GM23338 (cell line): ENCODE results near the gene PSMB2. TPM values are rescaled to one million over a fixed set of nuclear protein-coding genes. Genes with fewer than 3 reads are reported as not detected.

Experiments
- ATAC-seq: fragments of 200-7000 bp; cut with Tn5 transposase; 3 replicates; pipeline ENCODE4 v1.9.1; 2020
- DNase-seq: peaks from one replicate; pipeline ENCODE4 v3.0.0-alpha.2; 2015; ENCODE audit warnings: low spot score
- H2AFZ ChIP-seq: fragments of 200-600 bp; sonication (generic); 2 replicates; pipeline ENCODE4 v1.8.0; 2016; ENCODE audit warnings: antibody characterized with exemption, mild to moderate bottlenecking, moderate library complexity
- H3F3A ChIP-seq: fragments of 200-600 bp; sonication (generic); replicated peaks from 2 replicates; pipeline ENCODE4 v1.8.0; 2017; ENCODE audit warnings: antibody characterized with exemption, mixed run types, low read depth
- H3K27ac ChIP-seq: fragments of 200-600 bp; sonication (generic); 2 replicates; pipeline ENCODE4 v1.6.1; 2016; ENCODE audit warnings: low read depth
- H3K27me3 ChIP-seq: fragments of 200-600 bp; sonication (generic); 2 replicates; pipeline ENCODE4 v1.8.0; 2016; ENCODE audit warnings: mild to moderate bottlenecking, mixed run types, moderate library complexity; ENCODE audit not compliant: insufficient read depth
- H3K36me3 ChIP-seq: fragments of 200-600 bp; sonication (generic); 2 replicates; pipeline ENCODE4 v1.8.0; 2016; ENCODE audit warnings: mild to moderate bottlenecking; ENCODE audit not compliant: insufficient read depth
- H3K4me1 ChIP-seq: fragments of 200-600 bp; sonication (generic); 2 replicates; pipeline ENCODE4 v1.8.0; 2016; ENCODE audit warnings: mild to moderate bottlenecking, moderate library complexity; ENCODE audit not compliant: insufficient read depth
- H3K4me2 ChIP-seq: fragments of 200-600 bp; sonication (generic); 2 replicates; pipeline ENCODE4 v1.7.1; 2017; ENCODE audit warnings: mixed run types
- H3K4me3 ChIP-seq: fragments of 200-600 bp; sonication (generic); 2 replicates; pipeline ENCODE4 v1.6.1; 2016; ENCODE audit warnings: mixed run types
- H3K79me2 ChIP-seq: fragments of 200-600 bp; sonication (generic); replicated peaks from 2 replicates; pipeline ENCODE4 v1.8.0; 2017; ENCODE audit warnings: mild to moderate bottlenecking; ENCODE audit not compliant: insufficient read depth
- H3K9me2 ChIP-seq: fragments of 200-600 bp; sonication (generic); 2 replicates; pipeline ENCODE4 v1.8.0; 2017; ENCODE audit not compliant: insufficient read depth
- H4K20me1 ChIP-seq: fragments of 200-600 bp; sonication (generic); replicated peaks from 2 replicates; pipeline ENCODE4 v1.8.0; 2017; ENCODE audit warnings: mild to moderate bottlenecking; ENCODE audit not compliant: insufficient read depth
- H3K27ac Mint-ChIP-seq: 2 replicates; pipeline ENCODE4 v1.8.0; 2020; ENCODE audit warnings: inconsistent platforms, mild to moderate bottlenecking, moderate library complexity, mixed read lengths
- H3K27me3 Mint-ChIP-seq: 3 replicates; pipeline ENCODE4 v1.8.0; 2022; ENCODE audit warnings: low read depth, mild to moderate bottlenecking, moderate library complexity, mixed read lengths, inconsistent platforms; ENCODE audit not compliant: insufficient read depth, poor library complexity
- H3K36me3 Mint-ChIP-seq: 3 replicates; pipeline ENCODE4 v1.8.0; 2021; ENCODE audit warnings: low read depth, mild to moderate bottlenecking, inconsistent platforms, moderate library complexity, mixed read lengths
- H3K4me1 Mint-ChIP-seq: 3 replicates; pipeline ENCODE4 v1.8.0; 2020; ENCODE audit warnings: mild to moderate bottlenecking, inconsistent platforms, mixed read lengths
- H3K4me3 Mint-ChIP-seq: 3 replicates; pipeline ENCODE4 v1.8.0; 2021; ENCODE audit warnings: moderate library complexity, mild to moderate bottlenecking, inconsistent platforms, mixed read lengths
- H3K9me3 Mint-ChIP-seq: 3 replicates; pipeline ENCODE4 v1.8.0; 2020; ENCODE audit warnings: moderate library complexity, mild to moderate bottlenecking, inconsistent platforms, mixed read lengths
- CREB1 ChIP-seq: fragments of 250-450 bp; sonication (Bioruptor Pico); IDR thresholded peaks from 2 replicates; pipeline ENCODE4 v1.5.0; 2020; ENCODE audit warnings: low read depth, mild to moderate bottlenecking, moderate library complexity
- CTCF ChIP-seq, 2 experiments: fragments of 200-600 bp in 1 of 2; sonication (generic) in 1 of 2; conservative IDR thresholded peaks; 2 replicates each; pipeline versions ENCODE4 v1.5.1 to v1.6.1; 2016 to 2017; ENCODE audit warnings: antibody characterized with exemption in 2 of 2, low read depth in 2 of 2, mild to moderate bottlenecking in 2 of 2, moderate library complexity in 1 of 2
- ETS1 ChIP-seq: IDR thresholded peaks from 2 replicates; pipeline ENCODE4 v1.6.1; 2016; ENCODE audit warnings: antibody characterized with exemption
- EZH2 ChIP-seq: fragments of 200-600 bp; sonication (generic); IDR thresholded peaks from one replicate; pipeline ENCODE4 v1.8.0; 2017; ENCODE audit warnings: antibody characterized with exemption, mild to moderate bottlenecking, low read depth; ENCODE audit not compliant: unreplicated experiment
- EZH2phosphoT487 ChIP-seq: fragments of 200-600 bp; sonication (generic); IDR thresholded peaks from one replicate; pipeline ENCODE4 v1.8.1; 2018; ENCODE audit warnings: antibody characterized with exemption; ENCODE audit not compliant: unreplicated experiment
- JUNB ChIP-seq: IDR thresholded peaks from one replicate; pipeline ENCODE4 v1.6.1; 2016; ENCODE audit warnings: antibody characterized with exemption; ENCODE audit not compliant: unreplicated experiment
- NANOG ChIP-seq: IDR thresholded peaks from 2 replicates; pipeline ENCODE4 v1.6.1; 2016; ENCODE audit warnings: antibody characterized with exemption, borderline replicate concordance
- POLR2AphosphoS5 ChIP-seq: IDR thresholded peaks from 2 replicates; pipeline ENCODE4 v1.6.1; 2016; ENCODE audit warnings: antibody characterized with exemption, low read depth
- REST ChIP-seq: IDR thresholded peaks from one replicate; pipeline ENCODE4 v1.6.1; 2018; ENCODE audit warnings: antibody characterized with exemption; ENCODE audit not compliant: unreplicated experiment
- STAT1 ChIP-seq: IDR thresholded peaks from one replicate; pipeline ENCODE4 v1.6.1; 2016; ENCODE audit warnings: antibody characterized with exemption; ENCODE audit not compliant: unreplicated experiment
- ZNF114 ChIP-seq: fragments of 250-450 bp; sonication (Bioruptor Pico); IDR thresholded peaks from 2 replicates; pipeline ENCODE4 v1.5.0; 2020; ENCODE audit warnings: mild to moderate bottlenecking, moderate library complexity
- ZNF331 ChIP-seq: fragments of 250-450 bp; sonication (Bioruptor Pico); IDR thresholded peaks from 2 replicates; pipeline ENCODE4 v1.5.0; 2020; ENCODE audit warnings: low read depth, mild to moderate bottlenecking, moderate library complexity
- ZNF462 ChIP-seq: fragments of 250-450 bp; sonication (Bioruptor Pico); IDR thresholded peaks from 2 replicates; pipeline ENCODE4 v1.5.0; 2020; ENCODE audit warnings: mild to moderate bottlenecking, moderate library complexity
- polyA plus RNA-seq: library from polyadenylated mRNA; unstranded; fragments of >200 nt; fragmentation: Nextera tagmentation; extraction: Ambion mirVana; gene quantifications from 2 replicates; pipeline ENCODE4 v1.2.1, GENCODE V29; 2016
- total RNA-seq: library from RNA; depleted of rRNA; stranded (reverse); fragments of >200 nt; shearing (Covaris generic); gene quantifications from 2 replicates; pipeline ENCODE4 v1.2.3, GENCODE V29; 2014

PSMB2 gene
- total and polyA plus RNA-seq, 2 experiments from 2014 or later, result 68.2 to 147 TPM

- no peak for TF ChIP-seq CREB1 (CRISPR knock-in tag)
- TF ChIP-seq REST, result no peak
- no peak for TF ChIP-seq STAT1
- no peak for TF ChIP-seq CTCF (conservative IDR thresholded peaks at IDR 0.05; ENCODE audit: low read depth in 2 of 2)
- TF ChIP-seq JUNB, result no peak
- TF ChIP-seq POLR2AphosphoS5, result no peak
- TF ChIP-seq NANOG, result no peak
- TF ChIP-seq ZNF462 (CRISPR knock-in tag), result no peak
- TF ChIP-seq ZNF114 (CRISPR knock-in tag), result no peak
- no peak for TF ChIP-seq EZH2phosphoT487
- TF ChIP-seq ZNF331 (CRISPR knock-in tag), result no peak
- TF ChIP-seq EZH2, result no peak
- TF ChIP-seq ETS1, result no peak
- Mint-ChIP-seq H3K27ac (no peak overlapping the region), H3K9me3 (no peaks in the 10 kb centered on the region)
Observed at GRCh38 chr1:35659589-35659988, 18.3 kb upstream of the PSMB2 start.

More at GRCh38 chr1:35659589-35659988, 18.3 kb upstream of the PSMB2 start:
- no peaks in the 10 kb centered on the region for H3F3A ChIP-seq
- H3K4me1 ChIP-seq, result no peaks in the 10 kb centered on the region
- H3K79me2 ChIP-seq, result no peaks in the 10 kb centered on the region
- H3K27ac ChIP-seq, result no peak overlapping the region
- H3K9me2 ChIP-seq, result no peaks in the 10 kb centered on the region
- no peaks in the 10 kb centered on the region for H3K27me3 ChIP-seq
- no peaks in the 10 kb centered on the region for H3K4me1 Mint-ChIP-seq
- no peaks in the 10 kb centered on the region for H3K36me3 Mint-ChIP-seq
- H3K36me3 ChIP-seq, result no peaks in the 10 kb centered on the region
- DNase-seq (no peak), ATAC-seq (no peak)
- no peak overlapping the region for H3K4me3 Mint-ChIP-seq
- no peak overlapping the region for H3K4me2 ChIP-seq
- no peak overlapping the region for H3K4me3 ChIP-seq
- no peaks in the 10 kb centered on the region; the same call in 1 of the 2 replicates for H4K20me1 ChIP-seq
- H3K27me3 Mint-ChIP-seq, result peaks cover 3% of the 10 kb centered on the region
- no peak overlapping the region for H2AFZ ChIP-seq
